Cardiac septum (tissue), 1 donor: ENCODE results near the gene SIGLEC5. TPM values are rescaled to one million over a fixed set of nuclear protein-coding genes. Genes with fewer than 3 reads are reported as not detected.

Experiments used
- DNase-seq: peaks from one replicate; pipeline ENCODE4 v3.0.0-alpha.2; 2020; ENCODE audit warnings: low spot score
- intact Hi-C: fragments of 100-400 bp; cut with DNase I; formaldehyde crosslinking; loops from one replicate; pipeline ENCODE4 v1.14.0; 2022
- total RNA-seq: library from RNA; stranded (reverse); fragmentation: NEBNext Ultra II Directional; extraction: Animal tissue kit (Norgen Biotek cat#: 25700); gene quantifications from one replicate; pipeline ENCODE4 v1.2.1, GENCODE V29; 2021
- donor health status: DM: no; HTN: no; CAD: no.

The SIGLEC5 gene
- total RNA-seq, 1 donor from 2014 or later: 0.94 TPM

- intact Hi-C loops: no loop called here
Measured at GRCh38 chr19:51628153-51628939, 1.9 kb downstream of the SIGLEC5 start.

GRCh38 chr19:51627491-51628138 is 2.6 kb downstream of the SIGLEC5 start:
- intact Hi-C loops: no loop called here
- DNase-seq: no peak

More at GRCh38 chr19:51628153-51628939, 1.9 kb downstream of the SIGLEC5 start:
- DNase-seq: no peak

GRCh38 chr19:51626675-51627074 is 3.5 kb downstream of the SIGLEC5 start:
- intact Hi-C loops: no loop called here
- no peak for DNase-seq

- intact Hi-C loops: no loop called here
- no peak for DNase-seq
Measured at GRCh38 chr19:51621178-51621577, 9.0 kb downstream of the SIGLEC5 start.

- DNase-seq: no peak
- intact Hi-C loops: no loop called here
Measured at GRCh38 chr19:51615991-51616390, 14.2 kb downstream of the SIGLEC5 start.

- DNase-seq: no peak
- intact Hi-C loops: no loop called here
Measured at GRCh38 chr19:51614789-51615188, 15.4 kb downstream of the SIGLEC5 start.

GRCh38 chr19:51610576-51610975 is 19.6 kb downstream of the SIGLEC5 start:
- intact Hi-C loops: no loop called here
- DNase-seq: no peak

- peak; percentile 95 for DNase-seq
- intact Hi-C loops: no loop called here
Measured at GRCh38 chr19:51607920-51608562, 22.2 kb downstream of the SIGLEC5 start.

- no peak for DNase-seq
- intact Hi-C loops: no loop called here
Measured at GRCh38 chr19:51607077-51607476, 23.1 kb downstream of the SIGLEC5 start.

- intact Hi-C loops: no loop called here
Measured at GRCh38 chr19:51602189-51602854, 27.9 kb downstream of the SIGLEC5 start.

GRCh38 chr19:51600940-51601580 is 29.1 kb downstream of the SIGLEC5 start:
- intact Hi-C loops: no loop called here
- DNase-seq: peak; percentile 83

More at GRCh38 chr19:51602189-51602854, 27.9 kb downstream of the SIGLEC5 start:
- no peak for DNase-seq

GRCh38 chr19:51599084-51599483 is 31.1 kb downstream of the SIGLEC5 start:
- no peak for DNase-seq
- intact Hi-C loops: loop anchor here (10.0 kb wide), 1 partner anchor 494 kb away; the partner anchor contains the start of gene CTU1

GRCh38 chr19:51598159-51598915 is 31.9 kb downstream of the SIGLEC5 start:
- intact Hi-C loops: loop anchor here (10.0 kb wide), 1 partner anchor 494 kb away; the partner anchor contains the start of gene CTU1
- DNase-seq: no peak

GRCh38 chr19:51595190-51596175 is 34.7 kb downstream of the SIGLEC5 start:
- intact Hi-C loops: loop anchor here (10.0 kb wide), 1 partner anchor 491 kb away; the partner anchor contains the start of gene CTU1
- no peak for DNase-seq

- intact Hi-C loops: loop anchor here (1.0 to 10.0 kb wide), 2 partner anchors 23 to 490 kb away; partner anchors contain the start of genes CTU1 and ZNF175
- no peak for DNase-seq
Measured at GRCh38 chr19:51594774-51595109, 35.5 kb downstream of the SIGLEC5 start.

GRCh38 chr19:51593969-51594773 is 36.0 kb downstream of the SIGLEC5 start:
- intact Hi-C loops: loop anchor here (1.0 to 10.0 kb wide), 2 partner anchors 23 to 489 kb away; partner anchors contain the start of genes CTU1 and ZNF175
- DNase-seq: peak; percentile 100
